HEK293T (cell line): ENCODE measurements around the gene RHCE.
A peak's percentile ranks its signal among the peaks of the same experiment; 100 is the strongest.
"Not testable (repeated sequence)": the region's sequence is repeated elsewhere in the genome, so short reads cannot be mapped to it uniquely, and the experiment has no call there.

Experiments
- CTCF ChIA-PET: fragments of 350-600 bp; formaldehyde crosslinking; extraction: SDS; loops from one replicate; lab custom pipeline; 2021; ENCODE audit warnings: antibody characterized with exemption, inconsistent platforms; lab: Yijun Ruan, JAX
- POLR2A ChIA-PET: fragments of 350-600 bp; formaldehyde crosslinking; extraction: SDS; loops from one replicate; lab custom pipeline; 2020; ENCODE audit warnings: antibody characterized with exemption, inconsistent platforms; lab: Yijun Ruan, JAX
- DNase-seq: peaks from one replicate; pipeline ENCODE4 v3.0.0; 2012; ENCODE audit warnings: mixed read lengths; ENCODE audit errors: extremely low spot score
- ARNT ChIP-seq: fragments of 450-650 bp; IDR thresholded peaks from 2 replicates; pipeline ENCODE4 v1.6.1; 2017; ENCODE audit warnings: mild to moderate bottlenecking
- BHLHE40 ChIP-seq: fragments of 450-650 bp; IDR thresholded peaks from 2 replicates; pipeline ENCODE4 v1.6.1; 2016; ENCODE audit warnings: mild to moderate bottlenecking, moderate library complexity, borderline replicate concordance
- CTBP1 ChIP-seq: fragments of 450-650 bp; IDR thresholded peaks from 2 replicates; pipeline ENCODE4 v1.6.1; 2016; ENCODE audit warnings: borderline replicate concordance
- ELF4 ChIP-seq: fragments of 450-650 bp; IDR thresholded peaks from 2 replicates; pipeline ENCODE4 v1.6.1; 2017; ENCODE audit warnings: antibody characterized with exemption
- FOXA1 ChIP-seq: fragments of 450-650 bp; IDR thresholded peaks from 2 replicates; pipeline ENCODE4 v1.6.1; 2016; ENCODE audit warnings: mild to moderate bottlenecking
- FOXK2 ChIP-seq: fragments of 450-650 bp; IDR thresholded peaks from 2 replicates; pipeline ENCODE4 v1.6.1; 2016; ENCODE audit warnings: mild to moderate bottlenecking
- FOXM1 ChIP-seq: fragments of 450-650 bp; IDR thresholded peaks from 2 replicates; pipeline ENCODE4 v1.6.1; 2017; ENCODE audit warnings: mild to moderate bottlenecking, borderline replicate concordance
- HDGF ChIP-seq: fragments of 450-650 bp; IDR thresholded peaks from 2 replicates; pipeline ENCODE4 v1.6.1; 2017; ENCODE audit warnings: antibody characterized with exemption, borderline replicate concordance
- L3MBTL2 ChIP-seq: fragments of 450-650 bp; conservative IDR thresholded peaks from 2 replicates; pipeline ENCODE4 v1.6.1; 2016; ENCODE audit warnings: mild to moderate bottlenecking
- LEF1 ChIP-seq: fragments of 450-650 bp; IDR thresholded peaks from 2 replicates; pipeline ENCODE4 v1.6.1; 2017; ENCODE audit warnings: mild to moderate bottlenecking, borderline replicate concordance
- NFRKB ChIP-seq: fragments of 450-650 bp; IDR thresholded peaks from 2 replicates; pipeline ENCODE4 v1.6.1; 2016; ENCODE audit warnings: mild to moderate bottlenecking, moderate library complexity
- PKNOX1 ChIP-seq: fragments of 450-650 bp; IDR thresholded peaks from 2 replicates; pipeline ENCODE4 v1.6.1; 2016
- SP1 ChIP-seq: fragments of 450-650 bp; IDR thresholded peaks from 2 replicates; pipeline ENCODE4 v1.6.1; 2017
- SUZ12 ChIP-seq: fragments of 450-650 bp; IDR thresholded peaks from 2 replicates; pipeline ENCODE4 v1.6.1; 2016; ENCODE audit warnings: mild to moderate bottlenecking
- TARDBP ChIP-seq: fragments of 450-650 bp; IDR thresholded peaks from 2 replicates; pipeline ENCODE4 v1.6.1; 2016
- ZNF384 ChIP-seq: fragments of 450-650 bp; IDR thresholded peaks from 2 replicates; pipeline ENCODE4 v1.6.1; 2016

Gene RHCE

GRCh38 chr1:25347556-25347955, 73.1 kb downstream of the RHCE start:
- POLR2A ChIA-PET: interaction anchor here (1.5 kb wide), 1 partner anchor 115 kb away, joined by 3 read pairs; the partner anchor contains the start of gene SYF2
- CTCF ChIA-PET: no interaction called here

GRCh38 chr1:25343872-25344271, 76.8 kb downstream of the RHCE start:
- CTCF ChIA-PET: no interaction called here
- POLR2A ChIA-PET: interaction anchor here (0.6 to 0.8 kb wide), 2 partner anchors 96 to 112 kb away, joined by 3 read pairs; partner anchors contain the start of genes RSRP1 and SYF2

More at GRCh38 chr1:25347556-25347955, 73.1 kb downstream of the RHCE start:
- TF ChIP-seq FOXA1 (no peak), ARNT (no peak), TARDBP (no peak), SP1 (no peak), PKNOX1 (no peak), FOXK2 (no peak), NFRKB (no peak)
- no peak for DNase-seq

GRCh38 chr1:25342846-25343245, 77.8 kb downstream of the RHCE start:
- ChIA-PET CTCF (interaction anchor here (0.6 kb wide), 2 partner anchors 87 to 138 kb away, joined by 3 read pairs; no protein-coding TSS in a partner anchor), POLR2A (no interaction called here)
- TF ChIP-seq ARNT (no peak), SUZ12 (no peak), LEF1 (no peak), ZNF384 (no peak), CTBP1 (no peak), ELF4 (no peak), TARDBP (no peak), FOXA1 (no peak), BHLHE40 (no peak), L3MBTL2 (no peak), FOXM1 (no peak), FOXK2 (no peak), PKNOX1 (no peak), HDGF (no peak), NFRKB (no peak), SP1 (no peak)
- DNase-seq: no peak

More at GRCh38 chr1:25343872-25344271, 76.8 kb downstream of the RHCE start:
- DNase-seq: no peak
- no peak for TF ChIP-seq ELF4
- TF ChIP-seq LEF1: no peak
- TF ChIP-seq ARNT: no peak
- no peak for TF ChIP-seq NFRKB

- no peak for TF ChIP-seq L3MBTL2
- TF ChIP-seq BHLHE40: no peak
- TF ChIP-seq PKNOX1: no peak
- TF ChIP-seq LEF1: no peak
- TF ChIP-seq ZNF384: no peak
- no peak for TF ChIP-seq ARNT
- TF ChIP-seq SUZ12: no peak
- no peak for TF ChIP-seq ELF4
- no peak for TF ChIP-seq FOXA1
- TF ChIP-seq FOXK2: no peak
- TF ChIP-seq HDGF: no peak
- no peak for TF ChIP-seq SP1
- TF ChIP-seq CTBP1: no peak
- no peak for TF ChIP-seq NFRKB
- TF ChIP-seq FOXM1: no peak
- TF ChIP-seq TARDBP: no peak
- DNase-seq: no peak
- POLR2A ChIA-PET: no interaction called here
- CTCF ChIA-PET: no interaction called here
These were observed 78.9 kb downstream of the RHCE start for GRCh38 chr1:25341746-25342145.

GRCh38 chr1:25338986-25339385, 81.6 kb downstream of the RHCE start:
- TF ChIP-seq HDGF (no peak), FOXM1 (no peak), SP1 (no peak), SUZ12 (no peak)
- ChIA-PET CTCF (interaction anchor here (0.9 kb wide), 1 partner anchor 124 kb away, joined by 4 read pairs; no protein-coding TSS in a partner anchor), POLR2A (interaction anchor here (2.2 kb wide), 1 partner anchor 99 kb away, joined by 6 read pairs; no protein-coding TSS in a partner anchor)
- no peak for DNase-seq

GRCh38 chr1:25338188-25338981, 82.2 kb downstream of the RHCE start, which contains the start of gene TMEM50A:
TMEM50A (plus strand) TSS chr1:25338334; CDS start chr1:25340487, 2,153 bp downstream.
- CTCF ChIA-PET: interaction anchor here (0.9 kb wide), 1 partner anchor 123 kb away, joined by 4 read pairs; no protein-coding TSS in a partner anchor
- DNase-seq: peak; percentile 85
- POLR2A ChIA-PET: interaction anchor here (2.2 kb wide), 1 partner anchor 99 kb away, joined by 6 read pairs; no protein-coding TSS in a partner anchor
- 0 out of 2 replicates have a peak, but pooled peaks have one; percentile 5 for TF ChIP-seq PKNOX1
- TF ChIP-seq FOXM1: no peak
- 0 out of 2 replicates have a peak, but pooled peaks have one; percentile 24 for TF ChIP-seq ELF4
- no peak for TF ChIP-seq TARDBP

GRCh38 chr1:25337483-25338187, 83.0 kb downstream of the RHCE start:
- DNase-seq, POLR2A ChIA-PET, CTCF ChIA-PET: not testable (repeated sequence)
